ENCODE data around the gene TNPO1. TPM values are rescaled to one million over a fixed set of nuclear protein-coding genes. Genes with fewer than 3 reads are reported as not detected.

The TNPO1 gene
- 194 and 316 TPM in 2 replicates for total RNA-seq (ENCODE audit: low replicate concordance)

- Histone ChIP-seq H3K4me1 (peaks cover 30% of the 10 kb centered on the region), H3F3A (ENCODE audit: low read depth) (peaks cover 50% of the 10 kb centered on the region), H4K20me1 (ENCODE audit: low read depth) (peaks cover 16% of the 10 kb centered on the region), H2AFZ (replicated peaks) (peak within 1 kb of the TSS; percentile 97), H3K79me2 (ENCODE audit: low read depth) (peaks cover 45% of the 10 kb centered on the region), H3K4me3 (peak within 1 kb of the TSS; percentile 86), H3K9ac (peak within 1 kb of the TSS; percentile 94), H3K27ac (peak within 1 kb of the TSS; percentile 97), H3K36me3 (no peaks in the 10 kb centered on the region), H3K9me3 (ENCODE audit: low read depth) (no peaks in the 10 kb centered on the region), H3K27me3 (no peaks in the 10 kb centered on the region), H3K4me2 (peak within 1 kb of the TSS; percentile 90)
- Mint-ChIP-seq H3K4me1 (peaks cover 27% of the 10 kb centered on the region), H3K36me3 (peaks cover 18% of the 10 kb centered on the region), H3K27me3 (ENCODE audit: insufficient read depth, low read depth) (peaks cover 2% of the 10 kb centered on the region), H3K27ac (peak within 1 kb of the TSS; percentile 100), H3K4me3 (peak within 1 kb of the TSS; percentile 100), H3K9me3 (peaks cover 15% of the 10 kb centered on the region)
- peak; percentile 98 for DNase-seq (ENCODE audit: low spot score)
- TF ChIP-seq EZH2 (IDR thresholded peaks at IDR 0.05): peak; percentile 39
- TF ChIP-seq CTCF (IDR thresholded peaks at IDR 0.05): no peak
Measured at GRCh38 chr5:72816284-72817075, at the start of gene TNPO1. Gene TNPO1, plus strand, starts transcription at chr5:72816661. Its CDS starts 77 bp downstream, at chr5:72816738.

- H3K4me2 ChIP-seq: no peak overlapping the region
- peak overlapping the region; percentile 77 for H2AFZ ChIP-seq (replicated peaks)
- no peak overlapping the region for H3K9ac ChIP-seq
- TF ChIP-seq CTCF (IDR thresholded peaks at IDR 0.05) (peak; percentile 7), EZH2 (IDR thresholded peaks at IDR 0.05) (no peak)
- peaks cover 3% of the 10 kb centered on the region for H3K27me3 Mint-ChIP-seq (ENCODE audit: insufficient read depth, low read depth)
- no peaks in the 10 kb centered on the region for H3K4me1 ChIP-seq
- H3F3A ChIP-seq (ENCODE audit: low read depth): no peaks in the 10 kb centered on the region
- no peaks in the 10 kb centered on the region for H4K20me1 ChIP-seq (ENCODE audit: low read depth)
- H3K9me3 ChIP-seq (ENCODE audit: low read depth): no peaks in the 10 kb centered on the region
- H3K27ac ChIP-seq: no peak overlapping the region
- no peaks in the 10 kb centered on the region for H3K27me3 ChIP-seq
- H3K36me3 ChIP-seq: no peaks in the 10 kb centered on the region
- DNase-seq (ENCODE audit: low spot score): peak; percentile 23
- H3K27ac Mint-ChIP-seq: no peak overlapping the region
- H3K9me3 Mint-ChIP-seq: no peaks in the 10 kb centered on the region
- no peaks in the 10 kb centered on the region for H3K79me2 ChIP-seq (ENCODE audit: low read depth)
- no peak overlapping the region for H3K4me3 Mint-ChIP-seq
- no peak overlapping the region for H3K4me3 ChIP-seq
- H3K4me1 Mint-ChIP-seq: no peaks in the 10 kb centered on the region
- H3K36me3 Mint-ChIP-seq: no peaks in the 10 kb centered on the region
Measured at GRCh38 chr5:72767289-72768010, 49.0 kb upstream of the TNPO1 start.

- no peaks in the 10 kb centered on the region for H3K36me3 Mint-ChIP-seq
- H3K9me3 Mint-ChIP-seq: no peaks in the 10 kb centered on the region
- Histone ChIP-seq H3K27me3 (no peaks in the 10 kb centered on the region), H3K79me2 (ENCODE audit: low read depth) (no peaks in the 10 kb centered on the region), H3K4me2 (no peak overlapping the region), H3K27ac (no peak overlapping the region), H2AFZ (replicated peaks) (no peak overlapping the region), H4K20me1 (ENCODE audit: low read depth) (no peaks in the 10 kb centered on the region), H3K4me3 (no peak overlapping the region), H3F3A (ENCODE audit: low read depth) (no peaks in the 10 kb centered on the region), H3K4me1 (no peaks in the 10 kb centered on the region), H3K9me3 (ENCODE audit: low read depth) (no peaks in the 10 kb centered on the region), H3K9ac (no peak overlapping the region), H3K36me3 (no peaks in the 10 kb centered on the region)
- TF ChIP-seq CTCF (IDR thresholded peaks at IDR 0.05) (no peak), EZH2phosphoT487 (IDR thresholded peaks at IDR 0.05) (no peak), EZH2 (IDR thresholded peaks at IDR 0.05) (no peak)
- H3K27me3 Mint-ChIP-seq (ENCODE audit: insufficient read depth, low read depth): peaks cover 2% of the 10 kb centered on the region
- no peak overlapping the region for H3K27ac Mint-ChIP-seq
- H3K4me3 Mint-ChIP-seq: no peak overlapping the region
- DNase-seq (ENCODE audit: low spot score): no peak
- H3K4me1 Mint-ChIP-seq: no peaks in the 10 kb centered on the region
Measured at GRCh38 chr5:72770266-72770665, 46.2 kb upstream of the TNPO1 start.
